Adipose tissue (tissue), 3 donors: ENCODE data around the gene SEMA3G. TPM values are rescaled to one million over a fixed set of nuclear protein-coding genes. Genes with fewer than 3 reads are reported as not detected.

Source experiments
- H3K27ac ChIP-seq: one replicate; pipeline ENCODE4 v1.5.1; 2013; ENCODE audit warnings: low read depth, low read length
- WGBS, 3 donors: extraction: QIAGEN DNeasy Blood & Tissue Kit; methylation state at CpG; one replicate each; pipeline ENCODE4 v1.1.7; 2013; 5-methylcytosine and 5-hydroxymethylcytosine counted together
- polyA plus RNA-seq, 3 donors: library from polyadenylated mRNA; stranded (reverse); fragments of 200-250 nt; gene quantifications; one replicate each; pipeline ENCODE4 v1.2.3, GENCODE V29; 2013
- donor health status: healthy with polysubstance abuse.
- donor health status: Bipolar disorder and iron deficiency.
- donor health status: healthy.

SEMA3G gene
- polyA plus RNA-seq, 3 donors = 7.7 to 92.8 (median 49.7) TPM

DNA sequence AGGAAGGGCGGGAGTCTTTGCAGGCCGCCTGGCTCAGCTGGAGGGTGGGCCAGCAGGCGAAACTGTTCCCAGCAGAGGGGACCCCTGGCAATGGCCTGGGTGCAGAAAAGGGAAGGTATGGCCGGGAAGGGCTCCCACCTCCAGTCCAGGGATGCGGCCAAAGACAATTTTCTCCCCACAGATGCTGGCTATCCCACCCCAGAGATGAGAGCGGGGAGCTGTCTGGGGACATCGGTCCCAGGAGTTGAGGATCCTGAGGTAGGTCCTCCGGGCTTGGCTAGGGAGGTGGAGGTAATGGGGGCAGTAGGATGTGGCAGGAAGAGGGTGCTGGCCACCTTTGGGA, 1.7 kb downstream of the SEMA3G start:
- H3K27ac ChIP-seq = no peak overlapping the region
- WGBS, 3 donors = 78 to 94% (median 79%) methylated on average over 8 of the region's 8 CpGs

DNA sequence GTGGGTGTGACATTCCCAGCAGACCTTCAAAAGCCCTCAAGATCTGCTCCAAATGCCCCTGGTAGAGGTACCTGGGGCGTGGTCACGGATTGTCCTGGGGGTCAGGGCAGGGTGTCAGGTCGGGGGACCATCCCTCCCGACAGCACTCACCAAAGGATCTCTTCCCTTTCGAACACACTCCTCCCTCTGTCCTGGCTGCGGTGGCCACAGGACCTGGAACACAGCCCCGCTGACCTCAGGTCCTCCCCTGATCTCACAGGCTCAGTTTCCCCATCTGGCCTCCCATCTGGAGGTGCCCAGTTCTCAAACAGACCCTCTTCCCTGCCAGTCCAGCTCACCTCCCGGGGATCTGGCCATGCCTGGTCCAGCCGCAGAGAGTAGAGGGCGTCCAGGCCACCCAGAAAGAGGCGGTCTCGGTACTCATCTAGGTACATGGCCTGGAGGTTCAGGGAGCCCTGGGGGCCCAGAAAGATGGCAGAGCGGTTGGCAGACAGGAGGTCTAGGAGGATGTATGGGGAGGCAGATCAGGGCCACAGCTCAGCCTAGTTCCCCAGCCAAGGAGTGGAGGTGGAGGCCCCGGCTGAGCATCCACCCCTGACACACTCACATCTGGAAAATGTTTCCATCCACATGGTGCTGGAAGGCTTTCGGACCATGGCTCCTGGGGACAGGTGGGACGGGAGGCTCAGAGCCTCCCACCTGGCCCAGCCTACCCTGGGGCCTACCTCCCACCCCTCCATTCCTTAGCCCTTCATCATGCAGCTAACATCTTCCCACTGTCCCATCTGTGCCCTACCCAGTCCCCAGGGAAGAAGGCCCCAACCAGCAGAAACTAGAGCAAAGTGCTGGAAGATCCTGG, 2.3 kb downstream of the SEMA3G start:
- no peak overlapping the region for H3K27ac ChIP-seq

DNA sequence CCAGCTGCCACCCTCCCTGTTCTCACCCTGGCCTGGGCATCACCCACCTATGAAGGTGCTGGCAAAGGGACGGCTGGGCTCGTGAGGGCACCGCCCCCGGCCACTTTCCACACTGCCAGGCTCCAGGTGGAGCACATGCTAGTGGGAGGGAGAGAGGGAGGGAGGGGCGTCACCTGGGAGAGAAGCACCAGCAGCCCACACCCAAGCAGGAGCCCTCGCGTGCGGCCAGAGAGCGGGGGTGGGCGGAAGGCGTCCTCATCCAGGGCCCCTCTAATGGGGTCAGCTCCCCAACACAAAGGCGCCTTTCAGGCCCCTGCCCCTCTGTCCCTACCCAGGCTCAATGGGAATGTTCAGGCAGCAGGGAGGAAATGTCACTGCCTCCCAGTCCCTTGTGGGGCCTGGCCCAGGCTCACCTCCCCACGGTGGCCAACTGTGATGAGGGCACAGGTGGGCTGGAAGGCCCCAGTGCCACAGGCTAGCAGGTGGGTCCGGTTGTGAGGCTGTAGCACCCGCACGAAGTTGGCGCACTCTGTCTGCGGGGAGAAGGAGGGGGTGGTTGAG, 3.1 kb downstream of the SEMA3G start:
- WGBS, 3 donors = 83 to 92% (median 86%) methylated on average over 16 to 18 of the region's 18 CpGs
- H3K27ac ChIP-seq = no peak overlapping the region

More for the DNA sequence above, 2.3 kb downstream of the SEMA3G start:
- WGBS, 3 donors = 89 to 90% (median 90%) methylated on average over 16 of the region's 16 CpGs

DNA sequence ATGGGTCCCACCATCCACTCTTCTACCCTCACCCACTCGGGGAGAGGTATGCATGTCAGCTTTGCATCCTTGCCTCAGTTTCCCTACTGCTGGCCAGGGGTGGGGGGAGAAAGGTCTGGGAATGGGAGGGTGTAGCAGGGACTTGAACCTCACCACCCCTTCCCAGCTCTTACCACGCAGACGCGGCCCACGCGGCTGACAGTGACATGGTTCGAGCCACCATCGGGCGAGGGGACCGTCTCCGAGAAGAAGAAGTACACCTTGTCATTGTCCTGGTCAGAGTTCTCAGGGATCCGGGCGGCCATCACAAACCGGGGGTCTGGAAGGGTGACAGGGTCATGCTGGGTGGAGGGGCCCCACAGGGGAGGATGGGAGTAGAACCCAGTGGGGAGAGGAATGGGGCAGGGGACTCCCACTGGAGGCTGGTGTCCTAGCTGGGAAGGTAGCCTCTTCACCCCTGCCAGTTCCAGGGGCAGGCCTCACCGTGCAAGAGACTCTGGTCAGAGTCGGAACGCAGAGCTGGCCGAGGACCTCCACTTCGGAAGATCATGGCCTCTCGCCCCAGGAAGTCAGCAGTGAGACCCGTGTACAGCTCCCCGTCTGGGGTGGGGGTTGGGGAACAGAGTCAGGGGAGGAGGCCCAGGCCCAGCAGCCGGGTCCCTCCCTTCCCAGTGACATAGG, 3.7 kb downstream of the SEMA3G start:
- 90 to 92% (median 92%) methylated on average over 20 to 23 of the region's 23 CpGs for WGBS, 3 donors
- no peak overlapping the region for H3K27ac ChIP-seq

DNA sequence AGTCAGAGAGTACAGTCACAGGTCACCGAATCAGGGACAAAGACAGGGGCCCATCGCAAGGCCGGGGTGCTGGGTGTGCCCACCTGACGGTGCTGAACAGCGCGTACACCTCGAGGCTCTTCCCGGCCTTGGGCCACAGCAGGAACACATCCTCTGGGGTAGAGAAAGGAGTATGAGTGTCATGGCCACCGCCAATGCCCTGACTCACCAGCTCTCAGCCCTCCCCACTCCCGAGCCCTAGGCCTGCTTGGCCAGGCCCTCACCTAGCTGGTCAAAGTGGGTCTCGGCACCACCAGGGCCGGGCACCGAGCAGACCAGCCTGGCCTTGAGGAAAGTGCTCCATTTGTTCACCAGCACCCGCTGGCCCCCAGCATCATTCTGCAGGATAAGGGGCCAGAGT, 4.2 kb downstream of the SEMA3G start:
- H3K27ac ChIP-seq = no peak overlapping the region
- 85 to 95% (median 94%) methylated on average over 14 of the region's 14 CpGs for WGBS, 3 donors

GRCh38 chr3:52440249-52440551, 4.7 kb downstream of the SEMA3G start:
- H3K27ac ChIP-seq = no peak overlapping the region
- WGBS, 3 donors = 89 to 94% (median 92%) methylated on average over 12 of the region's 12 CpGs

GRCh38 chr3:52439426-52440248, 5.3 kb downstream of the SEMA3G start:
- no peak overlapping the region for H3K27ac ChIP-seq
- 91 to 93% (median 93%) methylated on average over 16 of the region's 16 CpGs for WGBS, 3 donors

- WGBS, 3 donors = 84 to 93% (median 87%) methylated on average over 9 of the region's 9 CpGs
- no peak overlapping the region for H3K27ac ChIP-seq
Observed at GRCh38 chr3:52438579-52439425, 6.1 kb downstream of the SEMA3G start.

- WGBS, 3 donors = 80 to 88% (median 81%) methylated on average over 6 of the region's 6 CpGs
Observed at GRCh38 chr3:52438104-52438376, 6.9 kb downstream of the SEMA3G start.

DNA sequence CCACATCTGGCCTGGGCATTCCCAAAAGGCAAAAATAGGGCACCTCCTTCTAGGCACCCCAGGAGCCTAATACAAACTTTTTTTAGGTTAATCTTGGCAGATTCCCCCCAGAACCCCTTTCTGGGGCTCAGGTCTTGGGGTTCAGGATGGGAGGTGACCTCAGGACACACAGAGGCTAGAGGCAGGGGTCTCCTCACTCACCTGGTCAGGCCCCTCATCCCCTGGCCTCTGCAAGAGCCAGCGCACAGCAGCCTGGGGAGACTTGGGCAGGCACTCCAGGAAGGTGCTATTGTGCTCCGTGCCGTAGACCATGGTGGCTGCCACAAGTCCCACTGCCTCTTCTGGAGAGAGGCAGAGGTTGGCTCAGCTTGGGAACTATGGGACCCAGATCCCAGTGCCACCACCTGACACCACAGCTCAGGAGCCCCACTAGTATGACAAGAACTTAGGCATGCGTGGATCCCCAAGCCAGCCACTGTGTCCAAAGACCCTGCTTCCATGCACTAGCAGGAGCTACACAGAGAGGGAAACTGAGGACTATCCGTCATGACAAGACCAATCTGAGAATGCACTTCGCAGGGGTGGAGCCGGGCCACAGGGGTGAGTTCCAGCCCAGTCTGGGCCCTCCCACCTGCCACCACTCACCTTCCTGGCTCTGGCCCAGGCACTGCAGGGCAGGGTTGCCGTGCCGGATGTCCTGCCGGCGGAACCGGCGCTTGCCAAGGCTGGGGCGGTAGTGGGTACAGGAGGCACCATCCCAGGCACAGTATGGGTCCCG, 7.4 kb downstream of the SEMA3G start:
- 76 to 84% (median 82%) methylated on average over 15 of the region's 15 CpGs for WGBS, 3 donors
- no peak overlapping the region for H3K27ac ChIP-seq

More at GRCh38 chr3:52438104-52438376, 6.9 kb downstream of the SEMA3G start:
- H3K27ac ChIP-seq = no peak overlapping the region

- 54 to 92% (median 55%) methylated on average over 12 to 13 of the region's 13 CpGs for WGBS, 3 donors
- no peak overlapping the region for H3K27ac ChIP-seq
Observed at GRCh38 chr3:52436500-52437149, 8.3 kb downstream of the SEMA3G start.

- 88 to 92% (median 89%) methylated on average over 32 of the region's 32 CpGs for WGBS, 3 donors
- no peak overlapping the region for H3K27ac ChIP-seq
Observed at GRCh38 chr3:52435246-52436101, 9.4 kb downstream of the SEMA3G start.

- H3K27ac ChIP-seq = no peak overlapping the region
- WGBS, 3 donors = 91 to 95% (median 94%) methylated on average over 9 of the region's 9 CpGs
Observed at GRCh38 chr3:52434491-52435115, 10.3 kb downstream of the SEMA3G start.

GRCh38 chr3:52433996-52434479, 10.9 kb downstream of the SEMA3G start:
- H3K27ac ChIP-seq = no peak overlapping the region
- 78 to 92% (median 91%) methylated on average over 6 of the region's 6 CpGs for WGBS, 3 donors

DNA sequence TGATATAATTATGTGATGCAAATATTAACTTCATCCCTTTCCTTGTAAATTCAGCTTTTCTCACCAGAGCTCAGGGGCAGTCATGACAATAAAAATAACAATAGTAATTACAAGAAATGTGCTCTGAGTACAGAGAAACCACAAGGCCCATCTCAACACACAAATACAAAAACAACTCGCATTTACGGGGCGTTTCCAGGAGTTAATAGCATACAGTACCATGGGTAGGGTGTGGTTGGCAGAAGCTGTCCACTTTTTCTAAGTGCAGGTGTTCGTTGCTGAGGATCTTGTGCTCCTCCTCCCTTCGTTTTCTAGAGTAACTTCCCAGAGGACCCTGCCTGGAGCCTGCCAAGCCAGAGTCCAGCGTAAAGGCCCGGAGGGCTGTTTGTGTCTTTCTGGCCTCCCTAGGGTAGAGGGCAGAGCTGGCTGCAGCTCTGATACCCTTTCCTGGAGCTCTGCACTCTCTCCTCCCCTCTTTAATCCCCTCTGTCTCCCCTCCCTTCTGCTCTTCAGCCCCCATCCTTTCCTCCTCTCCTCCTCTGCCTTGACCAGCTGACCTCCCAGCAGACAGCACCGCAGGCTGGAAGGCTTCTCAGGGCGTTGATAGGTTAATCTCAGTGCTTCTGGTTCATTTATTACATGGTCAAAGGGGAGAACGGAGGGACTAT, 11.4 kb downstream of the SEMA3G start:
- H3K27ac ChIP-seq = no peak overlapping the region
- 49 to 75% (median 58%) methylated on average over 10 of the region's 10 CpGs for WGBS, 3 donors
